ENCODE data around the gene NMUR1.

DNA sequence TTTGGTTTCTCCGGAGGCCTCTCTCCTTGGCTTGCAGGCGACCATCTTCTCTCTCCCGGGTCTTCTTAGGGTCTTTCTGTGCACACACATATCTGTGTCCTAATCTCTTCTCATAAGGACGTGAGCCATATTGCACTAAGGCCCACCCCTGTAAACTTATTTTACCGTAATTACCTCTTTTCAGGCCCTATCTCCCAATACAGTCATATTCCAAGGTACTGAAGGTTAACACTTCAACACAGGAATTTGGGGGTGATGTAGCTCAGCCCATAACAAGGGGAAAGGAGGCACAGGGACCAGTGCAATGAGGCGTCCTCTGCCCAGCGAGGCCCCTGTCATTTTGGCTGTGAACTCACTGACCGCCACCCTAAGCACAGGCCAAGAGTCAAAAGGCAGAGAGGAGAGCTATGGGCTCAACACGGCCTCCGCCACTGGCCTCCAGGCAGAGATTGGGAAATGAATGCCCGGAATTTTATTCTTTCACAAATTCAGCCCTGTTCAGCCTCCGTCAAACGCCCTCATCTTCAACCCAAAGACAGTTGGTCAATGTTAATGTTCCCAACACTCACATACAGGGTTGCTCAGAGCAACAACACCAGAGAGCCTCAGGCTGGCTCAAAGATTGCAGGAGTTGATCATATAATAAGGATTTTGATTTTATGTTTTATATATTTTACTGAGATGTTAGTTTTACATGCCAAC is 15.9 kb upstream of the NMUR1 start:
- TF ChIP-seq, protein P1, sequence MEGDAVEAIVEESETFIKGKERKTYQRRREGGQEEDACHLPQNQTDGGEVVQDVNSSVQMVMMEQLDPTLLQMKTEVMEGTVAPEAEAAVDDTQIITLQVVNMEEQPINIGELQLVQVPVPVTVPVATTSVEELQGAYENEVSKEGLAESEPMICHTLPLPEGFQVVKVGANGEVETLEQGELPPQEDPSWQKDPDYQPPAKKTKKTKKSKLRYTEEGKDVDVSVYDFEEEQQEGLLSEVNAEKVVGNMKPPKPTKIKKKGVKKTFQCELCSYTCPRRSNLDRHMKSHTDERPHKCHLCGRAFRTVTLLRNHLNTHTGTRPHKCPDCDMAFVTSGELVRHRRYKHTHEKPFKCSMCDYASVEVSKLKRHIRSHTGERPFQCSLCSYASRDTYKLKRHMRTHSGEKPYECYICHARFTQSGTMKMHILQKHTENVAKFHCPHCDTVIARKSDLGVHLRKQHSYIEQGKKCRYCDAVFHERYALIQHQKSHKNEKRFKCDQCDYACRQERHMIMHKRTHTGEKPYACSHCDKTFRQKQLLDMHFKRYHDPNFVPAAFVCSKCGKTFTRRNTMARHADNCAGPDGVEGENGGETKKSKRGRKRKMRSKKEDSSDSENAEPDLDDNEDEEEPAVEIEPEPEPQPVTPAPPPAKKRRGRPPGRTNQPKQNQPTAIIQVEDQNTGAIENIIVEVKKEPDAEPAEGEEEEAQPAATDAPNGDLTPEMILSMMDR (IDR thresholded peaks at IDR 0.05): no peak
- TF ChIP-seq ZFX (IDR thresholded peaks at IDR 0.05; ENCODE audit: borderline replicate concordance): no peak
